HL-60 (cell line): ENCODE measurements around the gene PHPT1.

ENCODE experiments used
- CTCF ChIP-seq: IDR thresholded peaks from one replicate; pipeline ENCODE4 v1.5.1; 2011; ENCODE audit warnings: low read length, control low read depth, inconsistent platforms; ENCODE audit not compliant: insufficient read depth
- REST ChIP-seq: IDR thresholded peaks from 2 replicates; pipeline ENCODE4 v1.6.1; 2012; ENCODE audit warnings: low read depth; ENCODE audit not compliant: insufficient replicate concordance

DNA sequence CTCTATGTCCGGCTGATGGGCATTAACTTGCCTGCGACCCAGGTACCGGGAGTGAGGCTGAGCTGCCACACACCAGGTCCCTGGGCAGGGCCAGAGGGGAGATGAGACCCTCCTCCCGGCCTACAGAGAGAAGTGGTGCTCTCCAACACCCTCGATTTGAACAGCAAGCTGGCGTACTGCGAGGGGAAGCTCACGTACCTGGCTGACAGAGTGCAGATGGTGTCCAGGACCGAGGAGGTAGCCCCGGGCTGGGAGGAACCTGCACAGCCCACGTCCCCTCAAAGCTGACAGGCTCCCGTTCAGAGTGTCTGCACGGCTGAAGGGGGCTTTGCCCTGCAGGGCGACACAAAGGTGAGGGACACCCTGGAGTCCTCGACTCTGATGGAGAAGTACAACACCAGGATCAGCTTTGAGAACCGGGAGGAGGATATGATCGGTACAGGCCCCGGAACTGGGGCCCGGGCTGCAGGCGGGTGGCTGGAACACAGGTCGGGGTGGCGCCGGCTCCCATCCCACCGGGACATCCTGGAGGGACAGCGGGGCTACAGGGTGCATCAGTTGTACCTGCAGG is 42.5 kb upstream of the PHPT1 start:
- no peak for TF ChIP-seq CTCF
- TF ChIP-seq REST, result no peak
